K562 (cell line): ENCODE measurements around the gene PRRC2A. TPM values are rescaled to one million over a fixed set of nuclear protein-coding genes. Genes with fewer than 3 reads are reported as not detected.

Experiments used
- ATAC-seq: fragments of 200-7000 bp; cut with Tn5 transposase; 3 replicates; pipeline ENCODE4 v1.9.1; 2020; ENCODE audit warnings: moderate library complexity
- BruUV-seq: library from RNA; stranded (reverse); fragments of 400-500 nt; replicated peaks from 2 replicates; lab custom pipeline; 2021; lab: Mats Ljungman, UMichigan
- CTCF ChIA-PET: fragments of 300-600 bp; formaldehyde crosslinking; extraction: SDS; loops from one replicate; lab custom pipeline; 2021; ENCODE audit warnings: low intra/inter-chr PET ratio; lab: Yijun Ruan, JAX
- POLR2A ChIA-PET: fragments of 300-600, 350-650 bp; sonication (Branson Sonifier 250); formaldehyde crosslinking; extraction: SDS; loops from one replicate; lab custom pipeline; 2021; ENCODE audit warnings: antibody characterized with exemption, inconsistent platforms; lab: Yijun Ruan, JAX
- DNase-seq, 4 experiments: peaks; one replicate each; pipeline versions ENCODE4 v3.0.0 to v3.0.0-alpha.2; 2011 to 2018; ENCODE audit warnings: low spot score in 3 of 4, mixed read lengths in 3 of 4; ENCODE audit errors: extremely low read depth in 1 of 4
- FAIRE-seq: peaks from 2 replicates; lab custom pipeline; 2011; peaks lifted over from hg19 to GRCh38; lab: Jason Lieb, UNC
- H2AFZ ChIP-seq: 2 replicates; pipeline ENCODE4 v1.6.0; 2011; ENCODE audit warnings: low read depth, low read length, control low read depth, inconsistent platforms
- H3K27ac ChIP-seq: fragments of 200-600 bp; 3 replicates; pipeline ENCODE4 v1.8.0; 2011; ENCODE audit warnings: low read depth, mild to moderate bottlenecking, control low read depth, inconsistent platforms, low read length, moderate library complexity, mixed read lengths; ENCODE audit errors: extremely low read depth
- H3K27me3 ChIP-seq, 2 experiments: fragments of 300-600 bp in 1 of 2; 2 replicates in 1 of 2; 3 replicates in 1 of 2; pipeline versions ENCODE4 v1.6.0 to v1.8.0; 2011; ENCODE audit warnings: inconsistent platforms in 2 of 2, low read length in 2 of 2, mild to moderate bottlenecking in 1 of 2, mixed read lengths in 1 of 2, moderate library complexity in 1 of 2; ENCODE audit not compliant: control insufficient read depth in 2 of 2, insufficient read depth in 2 of 2
- H3K36me3 ChIP-seq: fragments of 300-600 bp; 3 replicates; pipeline ENCODE4 v1.8.0; 2011; ENCODE audit warnings: mild to moderate bottlenecking, low read length, inconsistent platforms; ENCODE audit not compliant: control insufficient read depth, insufficient read depth
- H3K4me1 ChIP-seq, 2 experiments: fragments of 200-600 bp in 1 of 2; replicated peaks in 1 of 2; 2 replicates in 1 of 2; 3 replicates in 1 of 2; pipeline versions ENCODE4 v1.5.1 to v1.8.0; 2011; ENCODE audit warnings: inconsistent platforms in 2 of 2, low read length in 2 of 2, mild to moderate bottlenecking in 1 of 2, mixed read lengths in 1 of 2, moderate library complexity in 1 of 2; ENCODE audit not compliant: control insufficient read depth in 2 of 2, insufficient read depth in 2 of 2
- H3K4me2 ChIP-seq: 2 replicates; pipeline ENCODE4 v1.6.1; 2011; ENCODE audit warnings: low read length, control low read depth, inconsistent platforms, mixed read lengths; ENCODE audit not compliant: insufficient read depth
- H3K4me3 ChIP-seq: fragments of 200-600 bp; sonication (generic), shearing (Covaris generic); 2 replicates; pipeline ENCODE4 v1.5.1; 2016; ENCODE audit warnings: control low read depth, inconsistent platforms
- H3K79me2 ChIP-seq: fragments of 200-600 bp; 3 replicates; pipeline ENCODE4 v1.8.0; 2011; ENCODE audit warnings: low read length, inconsistent platforms; ENCODE audit not compliant: control insufficient read depth, insufficient read depth
- H3K9ac ChIP-seq, 2 experiments: 2 replicates each; pipeline versions ENCODE4 v1.6.0 to v1.6.1; 2011; ENCODE audit warnings: low read depth in 2 of 2, low read length in 2 of 2, control low read depth in 1 of 2, inconsistent platforms in 1 of 2, mild to moderate bottlenecking in 1 of 2, mixed read lengths in 1 of 2; ENCODE audit not compliant: insufficient read depth in 1 of 2
- H3K9me1 ChIP-seq: one replicate; pipeline ENCODE4 v1.6.0; 2011; ENCODE audit warnings: inconsistent platforms, mild to moderate bottlenecking, low read length, moderate library complexity; ENCODE audit not compliant: control insufficient read depth, insufficient read depth
- H3K9me3 ChIP-seq: replicated peaks from 2 replicates; pipeline ENCODE4 v1.5.1; 2011; ENCODE audit warnings: low read depth, low read length, inconsistent platforms; ENCODE audit not compliant: control insufficient read depth, insufficient read depth
- H4K20me1 ChIP-seq: replicated peaks from 2 replicates; pipeline ENCODE4 v1.6.1; 2011; ENCODE audit warnings: low read length, inconsistent platforms, mixed read lengths; ENCODE audit not compliant: control insufficient read depth, insufficient read depth
- CBFB ChIP-seq: sonication (generic); formaldehyde crosslinking; IDR thresholded peaks from 2 replicates; pipeline ENCODE4 v1.4.0; 2020; ENCODE audit warnings: mild to moderate bottlenecking, missing genetic modification reagents
- DEAF1 ChIP-seq: fragments of 450-650 bp; formaldehyde crosslinking; IDR thresholded peaks from 2 replicates; pipeline ENCODE4 v1.4.0; 2020; ENCODE audit warnings: mild to moderate bottlenecking, moderate library complexity
- EGR1 ChIP-seq: fragments of 450-650 bp; conservative IDR thresholded peaks from 2 replicates; pipeline ENCODE4 v1.6.1; 2017; ENCODE audit warnings: mild to moderate bottlenecking
- KDM1A ChIP-seq, 2 experiments: fragments of 450-650 bp; IDR thresholded peaks; 2 replicates each; pipeline ENCODE4 v1.6.1; 2016; ENCODE audit warnings: mild to moderate bottlenecking in 2 of 2
- SP1 ChIP-seq: sonication (generic); formaldehyde crosslinking; IDR thresholded peaks from 2 replicates; pipeline ENCODE4 v1.8.1; 2022; ENCODE audit warnings: mild to moderate bottlenecking, missing genetic modification reagents
- TAL1 ChIP-seq: fragments of 450-650 bp; IDR thresholded peaks from 2 replicates; pipeline ENCODE4 v1.6.1; 2016; ENCODE audit warnings: mild to moderate bottlenecking
- ZNF174 ChIP-seq: fragments of 250-450 bp; sonication (Bioruptor Pico); IDR thresholded peaks from 2 replicates; pipeline ENCODE4 v1.4.0; 2020; ENCODE audit warnings: mild to moderate bottlenecking
- WGBS: fragments of 100-300 bp; shearing (Covaris generic); methylation state at CpG from one replicate; pipeline ENCODE4 v1.1.6; 2016; ENCODE audit warnings: low coverage, mixed read lengths; ENCODE audit not compliant: insufficient coverage; ENCODE audit errors: missing lambda C conversion rate; 5-methylcytosine and 5-hydroxymethylcytosine counted together
- in situ Hi-C: fragments of 300-500 bp; cut with MboI; formaldehyde crosslinking; loops from 4 replicates; pipeline ENCODE4 v1.15.0; 2018; ENCODE audit warnings: inconsistent platforms, mixed read lengths
- intact Hi-C: fragments of 100-400 bp; cut with micrococcal nuclease; formaldehyde crosslinking; loops from 2 replicates; pipeline ENCODE4 v1.14.2; 2022
- polyA plus RNA-seq, 8 experiments: library from polyadenylated mRNA; depleted of rRNA in 4 of 8; stranded (reverse) in 5 of 8; unstranded in 3 of 8; fragments of >200 nt; fragmentation: Nextera tagmentation in 2 of 8; fragmentation: Illumina TruSeq in 1 of 8; extraction: Ambion mirVana in 2 of 8; extraction: Trizol in 1 of 8; gene quantifications; 2 replicates each; pipeline versions ENCODE4 v1.2.1 to v1.2.3, GENCODE V29; 2011 to 2014; ENCODE audit warnings: inconsistent platforms in 1 of 8, missing spikeins in 1 of 8
- total RNA-seq, 7 experiments: library from RNA; depleted of rRNA in 6 of 7; stranded (reverse); fragments of >200 nt in 6 of 7; fragmentation: Illumina TruSeq in 2 of 7; extraction: Trizol in 2 of 7; gene quantifications; 2 replicates each; pipeline versions ENCODE4 v1.2.1 to v1.2.3, GENCODE V29; 2011 to 2021; ENCODE audit warnings: low replicate concordance in 1 of 7

Gene PRRC2A
- total and polyA plus RNA-seq, 9 of the 15 experiments (the other 6 are each of a cell fraction or from before 2014, with no cell fraction given): 1.0 to 332 (median 63.0) TPM

- DNase-seq (no peak), ATAC-seq (no peak), FAIRE-seq (no peak)
- Histone ChIP-seq H3K4me1 (peaks cover 37 to 38% of the 10 kb centered on the region in 2 experiments), H3K36me3 (peaks cover 59% of the 10 kb centered on the region), H3K27ac (no peak overlapping the region), H3K4me2 (no peak overlapping the region), H4K20me1 (peaks cover 10% of the 10 kb centered on the region), H2AFZ (no peak overlapping the region), H3K9me3 (no peaks in the 10 kb centered on the region), H3K4me3 (no peak overlapping the region), H3K9ac (no peak overlapping the region), H3K27me3 (no peaks in the 10 kb centered on the region), H3K79me2 (peaks cover 85% of the 10 kb centered on the region), H3K9me1 (no peaks in the 10 kb centered on the region)
- TF ChIP-seq ZNF174 (CRISPR knock-in tag) (0 out of 2 replicates have a peak, but pooled peaks have one; percentile 10), DEAF1 (CRISPR knock-in tag) (0 out of 2 replicates have a peak, but pooled peaks have one; percentile 22), SP1 (CRISPR knock-in tag) (0 out of 2 replicates have a peak, but pooled peaks have one; percentile 20), EGR1 (0 out of 2 replicates have a peak, but pooled peaks have one; percentile 3), CBFB (CRISPR knock-in tag) (no peak), TAL1 (no peak), KDM1A (IDR thresholded peaks at IDR 0.05) (no peak)
- intact Hi-C loops: no loop called here
- POLR2A ChIA-PET: interaction anchor here (0.6 to 8.5 kb wide), 14 partner anchors 8 to 209 kb away, joined by 3 to 267 read pairs (median 9); partner anchors contain the start of genes C6orf47, CSNK2B, GPANK1 and LSM2
- in situ Hi-C loops: no loop called here
- no TSS peak for BruUV-seq
- CTCF ChIA-PET: no interaction called here
- WGBS: 90% methylated on average over 8 of the region's 8 CpGs
Measured at GRCh38 chr6:31654574-31655348, 34.2 kb downstream of the PRRC2A start.
